ENCODE results near the gene PANK3. TPM values are rescaled to one million over a fixed set of nuclear protein-coding genes. Genes with fewer than 3 reads are reported as not detected.
A peak's percentile ranks its signal among the peaks of the same experiment; 100 is the strongest.
"Not testable (repeated sequence)": the region's sequence is repeated elsewhere in the genome, so short reads cannot be mapped to it uniquely, and the experiment has no call there.

PANK3 gene
- total RNA-seq, 1 donor from 2014 or later: 107 TPM

- no peak for TF ChIP-seq EZH2 (IDR thresholded peaks at IDR 0.05; ENCODE audit: insufficient read depth, low read length)
- TF ChIP-seq, protein P1, sequence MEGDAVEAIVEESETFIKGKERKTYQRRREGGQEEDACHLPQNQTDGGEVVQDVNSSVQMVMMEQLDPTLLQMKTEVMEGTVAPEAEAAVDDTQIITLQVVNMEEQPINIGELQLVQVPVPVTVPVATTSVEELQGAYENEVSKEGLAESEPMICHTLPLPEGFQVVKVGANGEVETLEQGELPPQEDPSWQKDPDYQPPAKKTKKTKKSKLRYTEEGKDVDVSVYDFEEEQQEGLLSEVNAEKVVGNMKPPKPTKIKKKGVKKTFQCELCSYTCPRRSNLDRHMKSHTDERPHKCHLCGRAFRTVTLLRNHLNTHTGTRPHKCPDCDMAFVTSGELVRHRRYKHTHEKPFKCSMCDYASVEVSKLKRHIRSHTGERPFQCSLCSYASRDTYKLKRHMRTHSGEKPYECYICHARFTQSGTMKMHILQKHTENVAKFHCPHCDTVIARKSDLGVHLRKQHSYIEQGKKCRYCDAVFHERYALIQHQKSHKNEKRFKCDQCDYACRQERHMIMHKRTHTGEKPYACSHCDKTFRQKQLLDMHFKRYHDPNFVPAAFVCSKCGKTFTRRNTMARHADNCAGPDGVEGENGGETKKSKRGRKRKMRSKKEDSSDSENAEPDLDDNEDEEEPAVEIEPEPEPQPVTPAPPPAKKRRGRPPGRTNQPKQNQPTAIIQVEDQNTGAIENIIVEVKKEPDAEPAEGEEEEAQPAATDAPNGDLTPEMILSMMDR (IDR thresholded peaks at IDR 0.05; ENCODE audit: insufficient read depth, low read depth, low read length): no peak
- no peak overlapping the region for H3K4me3 ChIP-seq (ENCODE audit: insufficient read depth, low read depth, low read length)
- DNase-seq (ENCODE audit: low read depth) (no peak), FAIRE-seq (no peak)
- no peak overlapping the region for H3K27ac Mint-ChIP-seq (ENCODE audit: unreplicated experiment)
- H3K4me2 ChIP-seq (ENCODE audit: low read length): peak overlapping the region; percentile 30
- peaks cover under 1% of the 10 kb centered on the region for H3K9me3 Mint-ChIP-seq (ENCODE audit: unreplicated experiment)
- H3K36me3 ChIP-seq (ENCODE audit: insufficient read depth, low read length): no peaks in the 10 kb centered on the region
- H3K27ac ChIP-seq (ENCODE audit: low read depth, low read length): no peak overlapping the region
- peak overlapping the region; percentile 35 for H3K4me3 Mint-ChIP-seq (ENCODE audit: unreplicated experiment)
- no peaks in the 10 kb centered on the region for H3K9me3 ChIP-seq (ENCODE audit: insufficient read depth, low read depth, low read length)
- no peak overlapping the region for H2AFZ ChIP-seq (ENCODE audit: low read depth, low read length)
- peaks cover 73% of the 10 kb centered on the region for H4K20me1 ChIP-seq (ENCODE audit: insufficient read depth, low read length)
- H3K79me2 ChIP-seq (ENCODE audit: insufficient read depth, low read length): peaks cover 79% of the 10 kb centered on the region
- H3K4me1 ChIP-seq (ENCODE audit: insufficient read depth, low read length): peaks cover 5% of the 10 kb centered on the region
- peaks cover 29% of the 10 kb centered on the region for H3K4me1 Mint-ChIP-seq (ENCODE audit: low read depth, unreplicated experiment)
- H3K27me3 ChIP-seq (ENCODE audit: insufficient read depth, low read length): no peaks in the 10 kb centered on the region
- H3K9ac ChIP-seq (ENCODE audit: low read length): no peak overlapping the region
- no peaks in the 10 kb centered on the region for H3K36me3 Mint-ChIP-seq (ENCODE audit: low read depth, unreplicated experiment)
- no peaks in the 10 kb centered on the region for H3K27me3 Mint-ChIP-seq (ENCODE audit: low read depth, unreplicated experiment)
These were observed 3.5 kb downstream of the PANK3 start for GRCh38 chr5:168575391-168576372.

DNA sequence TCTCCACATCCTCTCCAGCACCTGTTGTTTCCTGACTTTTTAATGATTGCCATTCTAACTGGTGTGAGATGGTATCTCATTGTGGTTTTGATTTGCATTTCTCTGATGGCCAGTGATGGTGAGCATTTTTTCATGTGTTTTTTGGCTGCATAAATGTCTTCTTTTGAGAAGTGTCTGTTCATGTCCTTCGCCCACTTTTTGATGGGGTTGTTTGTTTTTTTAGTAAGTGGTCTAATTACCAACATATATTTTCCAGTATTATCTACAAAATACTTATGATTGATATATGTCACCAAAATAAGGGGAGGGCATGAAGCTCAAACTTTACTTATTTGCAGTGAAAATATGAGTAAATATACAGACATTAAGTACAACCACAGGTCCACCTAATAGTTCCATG lies 5.0 kb downstream of the PANK3 start:
- DNase-seq (ENCODE audit: low read depth); H3K27ac Mint-ChIP-seq (ENCODE audit: unreplicated experiment); H3K4me2 ChIP-seq (ENCODE audit: low read length); H3K9ac ChIP-seq (ENCODE audit: low read length); H3K9me3 ChIP-seq (ENCODE audit: insufficient read depth, low read depth, low read length); H3K36me3 ChIP-seq (ENCODE audit: insufficient read depth, low read length); H3K4me3 Mint-ChIP-seq (ENCODE audit: unreplicated experiment); H3K27me3 ChIP-seq (ENCODE audit: insufficient read depth, low read length); H2AFZ ChIP-seq (ENCODE audit: low read depth, low read length); H3K4me3 ChIP-seq (ENCODE audit: insufficient read depth, low read depth, low read length); H3K9me3 Mint-ChIP-seq (ENCODE audit: unreplicated experiment); FAIRE-seq; H3K27ac ChIP-seq (ENCODE audit: low read depth, low read length); H3K36me3 Mint-ChIP-seq (ENCODE audit: low read depth, unreplicated experiment); H3K27me3 Mint-ChIP-seq (ENCODE audit: low read depth, unreplicated experiment); H3K4me1 ChIP-seq (ENCODE audit: insufficient read depth, low read length): not testable (repeated sequence)
- peaks cover 23% of the 10 kb centered on the region for H3K4me1 Mint-ChIP-seq (ENCODE audit: low read depth, unreplicated experiment)
- Histone ChIP-seq H4K20me1 (ENCODE audit: insufficient read depth, low read length) (peaks cover 86% of the 10 kb centered on the region), H3K79me2 (ENCODE audit: insufficient read depth, low read length) (peaks cover 92% of the 10 kb centered on the region)

- peaks cover 88% of the 10 kb centered on the region for H3K79me2 ChIP-seq (ENCODE audit: insufficient read depth, low read length)
- H3K4me1 Mint-ChIP-seq (ENCODE audit: low read depth, unreplicated experiment): peaks cover 23% of the 10 kb centered on the region
- not testable (repeated sequence) for H3K4me2 ChIP-seq (ENCODE audit: low read length); H3K27me3 Mint-ChIP-seq (ENCODE audit: low read depth, unreplicated experiment); FAIRE-seq; H3K27me3 ChIP-seq (ENCODE audit: insufficient read depth, low read length); H3K36me3 Mint-ChIP-seq (ENCODE audit: low read depth, unreplicated experiment); H3K9me3 ChIP-seq (ENCODE audit: insufficient read depth, low read depth, low read length); H3K36me3 ChIP-seq (ENCODE audit: insufficient read depth, low read length); H2AFZ ChIP-seq (ENCODE audit: low read depth, low read length); DNase-seq (ENCODE audit: low read depth); H3K4me1 ChIP-seq (ENCODE audit: insufficient read depth, low read length); H3K9ac ChIP-seq (ENCODE audit: low read length); H3K4me3 ChIP-seq (ENCODE audit: insufficient read depth, low read depth, low read length); H3K27ac ChIP-seq (ENCODE audit: low read depth, low read length); H3K4me3 Mint-ChIP-seq (ENCODE audit: unreplicated experiment); H3K27ac Mint-ChIP-seq (ENCODE audit: unreplicated experiment); H3K9me3 Mint-ChIP-seq (ENCODE audit: unreplicated experiment)
- H4K20me1 ChIP-seq (ENCODE audit: insufficient read depth, low read length): peaks cover 82% of the 10 kb centered on the region
These were observed 5.5 kb downstream of the PANK3 start for GRCh38 chr5:168573663-168574062.

Measured in astrocyte (in vitro differentiated cells and primary cell).